ENCODE data around the gene SLC8A3. TPM values are rescaled to one million over a fixed set of nuclear protein-coding genes. Genes with fewer than 3 reads are reported as not detected.

Gene SLC8A3
- total and polyA plus RNA-seq, 2 donors (not counting 3 experiments of a cell fraction or from before 2014, with no cell fraction given) = not detected

DNA sequence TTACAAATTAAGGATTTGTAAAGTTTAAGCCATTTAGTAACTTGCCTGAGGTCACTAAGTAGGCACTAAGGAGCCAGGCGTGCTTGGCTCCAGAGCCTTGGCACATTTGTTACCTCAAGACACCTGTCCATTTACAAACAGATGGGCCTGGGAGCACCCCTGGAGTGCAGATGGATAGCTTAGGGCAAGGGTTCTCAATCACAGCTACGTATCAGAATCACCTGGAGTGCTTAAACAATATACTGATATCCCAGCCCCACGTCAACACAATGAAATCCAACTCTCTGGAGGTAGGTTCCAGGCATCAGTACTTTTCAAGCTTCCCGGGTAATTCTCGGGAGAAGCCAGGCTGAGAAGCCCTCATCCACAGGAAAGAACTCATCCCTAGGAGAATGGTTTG lies 45.4 kb downstream of the SLC8A3 start:
- Histone ChIP-seq H3K4me1 (ENCODE audit: control insufficient read depth, extremely low read depth, insufficient read depth, low read length) (no peaks in the 10 kb centered on the region), H3K4me3 (replicated peaks in 1 of 3; ENCODE audit: insufficient read depth in 1 of 3, low read depth in 1 of 3, low read length in 3 of 3) (no peak overlapping the region), H3K79me2 (ENCODE audit: control insufficient read depth, insufficient read depth, low read length) (no peaks in the 10 kb centered on the region), H3K9me1 (replicated peaks; ENCODE audit: control insufficient read depth, extremely low read depth, insufficient read depth, low read length) (no peaks in the 10 kb centered on the region), H3K27me3 (ENCODE audit: control insufficient read depth in 2 of 2, insufficient read depth in 2 of 2, low read length in 2 of 2) (no peaks in the 10 kb centered on the region), H3K9me3 (replicated peaks; ENCODE audit: control insufficient read depth, insufficient read depth, low read length) (no peaks in the 10 kb centered on the region), H3K27ac (ENCODE audit: insufficient read depth, low read depth, low read length) (no peak overlapping the region), H4K20me1 (replicated peaks; ENCODE audit: control insufficient read depth, extremely low read depth, insufficient read depth, low read length) (no peaks in the 10 kb centered on the region), H3K9ac (replicated peaks; ENCODE audit: extremely low read depth, insufficient read depth, low read length) (no peak overlapping the region), H3K4me2 (ENCODE audit: insufficient read depth, low read length) (no peak overlapping the region), H2AFZ (ENCODE audit: low read depth, low read length) (no peak overlapping the region), H3K36me3 (ENCODE audit: control insufficient read depth in 2 of 2, extremely low read depth in 1 of 2, insufficient read depth in 2 of 2, low read length in 2 of 2) (no peaks in the 10 kb centered on the region)
- TF ChIP-seq, protein P1, sequence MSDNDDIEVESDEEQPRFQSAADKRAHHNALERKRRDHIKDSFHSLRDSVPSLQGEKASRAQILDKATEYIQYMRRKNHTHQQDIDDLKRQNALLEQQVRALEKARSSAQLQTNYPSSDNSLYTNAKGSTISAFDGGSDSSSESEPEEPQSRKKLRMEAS (IDR thresholded peaks at IDR 0.05; ENCODE audit: insufficient read depth, insufficient read length) = no peak
- TF ChIP-seq JUN (IDR thresholded peaks at IDR 0.05; ENCODE audit: borderline replicate concordance, insufficient read depth, insufficient read length, low read depth) (no peak), EZH2 (IDR thresholded peaks at IDR 0.05; ENCODE audit: borderline replicate concordance, low read depth, low read length, severe bottlenecking) (no peak), GATA2 (IDR thresholded peaks at IDR 0.05; ENCODE audit: insufficient read depth, insufficient read length, low read depth, low read length) (no peak), POLR2A (IDR thresholded peaks at IDR 0.05; ENCODE audit: low read depth, low read length) (no peak), MYC (IDR thresholded peaks at IDR 0.05; ENCODE audit: low read depth, low read length) (no peak), POLR2AphosphoS5 (IDR thresholded peaks at IDR 0.05; ENCODE audit: insufficient read depth, low read depth, low read length) (no peak), FOS (IDR thresholded peaks at IDR 0.05; ENCODE audit: borderline replicate concordance, insufficient read depth, low read length) (no peak)
- TF ChIP-seq, protein P2, sequence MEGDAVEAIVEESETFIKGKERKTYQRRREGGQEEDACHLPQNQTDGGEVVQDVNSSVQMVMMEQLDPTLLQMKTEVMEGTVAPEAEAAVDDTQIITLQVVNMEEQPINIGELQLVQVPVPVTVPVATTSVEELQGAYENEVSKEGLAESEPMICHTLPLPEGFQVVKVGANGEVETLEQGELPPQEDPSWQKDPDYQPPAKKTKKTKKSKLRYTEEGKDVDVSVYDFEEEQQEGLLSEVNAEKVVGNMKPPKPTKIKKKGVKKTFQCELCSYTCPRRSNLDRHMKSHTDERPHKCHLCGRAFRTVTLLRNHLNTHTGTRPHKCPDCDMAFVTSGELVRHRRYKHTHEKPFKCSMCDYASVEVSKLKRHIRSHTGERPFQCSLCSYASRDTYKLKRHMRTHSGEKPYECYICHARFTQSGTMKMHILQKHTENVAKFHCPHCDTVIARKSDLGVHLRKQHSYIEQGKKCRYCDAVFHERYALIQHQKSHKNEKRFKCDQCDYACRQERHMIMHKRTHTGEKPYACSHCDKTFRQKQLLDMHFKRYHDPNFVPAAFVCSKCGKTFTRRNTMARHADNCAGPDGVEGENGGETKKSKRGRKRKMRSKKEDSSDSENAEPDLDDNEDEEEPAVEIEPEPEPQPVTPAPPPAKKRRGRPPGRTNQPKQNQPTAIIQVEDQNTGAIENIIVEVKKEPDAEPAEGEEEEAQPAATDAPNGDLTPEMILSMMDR (IDR thresholded peaks at IDR 0.05; ENCODE audit: extremely low read depth in 1 of 2, insufficient read depth in 1 of 2, low read depth in 1 of 2, low read length in 2 of 2) = no peak
- dilution Hi-C loops (cut with MboI; ENCODE audit: extremely low pct_ligation_motif_present, low sequenced_read_pairs) = no loop called here
- FAIRE-seq (no peak), DNase-seq (ENCODE audit: low read depth, low spot score) (no peak)
- CTCF ChIA-PET = no interaction called here
- intact Hi-C loops (cut with micrococcal nuclease) = no loop called here
- no TSS peak for BruUV-seq (replicated peaks)
- POLR2A ChIA-PET = no interaction called here

Measured in endothelial cell of umbilical vein (primary cell).